ENCODE measurements around the gene CD109.

Gene CD109

GRCh38 chr6:73779943-73780342, 83.9 kb downstream of the CD109 start:
- DNase-seq (ENCODE audit: extremely low read depth, low read depth) = no peak
- TF ChIP-seq CTCF (IDR thresholded peaks at IDR 0.05; ENCODE audit: low read depth, low read length) = no peak

GRCh38 chr6:73782911-73783310, 86.9 kb downstream of the CD109 start:
- no peak for DNase-seq (ENCODE audit: extremely low read depth, low read depth)
- no peak for TF ChIP-seq CTCF (IDR thresholded peaks at IDR 0.05; ENCODE audit: low read depth, low read length)

- TF ChIP-seq CTCF (IDR thresholded peaks at IDR 0.05; ENCODE audit: low read depth, low read length) = no peak
- DNase-seq (ENCODE audit: extremely low read depth, low read depth) = no peak
These were observed 88.9 kb downstream of the CD109 start for GRCh38 chr6:73784726-73785505.

GRCh38 chr6:73790574-73790973, 94.6 kb downstream of the CD109 start:
- DNase-seq (ENCODE audit: extremely low read depth, low read depth) = no peak
- no peak for TF ChIP-seq CTCF (IDR thresholded peaks at IDR 0.05; ENCODE audit: low read depth, low read length)

DNA sequence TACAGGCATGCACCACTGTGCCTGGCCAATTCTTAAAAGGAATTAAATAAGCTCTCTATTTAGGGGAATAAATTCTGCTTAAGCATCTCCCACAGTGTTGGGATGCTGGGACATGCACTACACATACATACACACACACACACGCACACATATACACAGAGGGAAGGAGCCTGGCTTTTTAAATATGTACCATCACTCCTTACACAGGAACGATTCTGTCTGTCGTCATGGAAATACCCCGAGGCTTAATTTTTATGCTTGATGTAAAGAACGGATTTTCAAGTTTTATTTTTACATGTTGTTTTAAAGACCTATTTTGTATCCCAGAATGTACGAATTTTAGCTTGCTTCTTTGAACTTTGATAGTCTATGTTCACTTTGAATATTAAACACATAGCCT, 95.3 kb downstream of the CD109 start:
- DNase-seq (ENCODE audit: extremely low read depth, low read depth) = no peak
- no peak for TF ChIP-seq CTCF (IDR thresholded peaks at IDR 0.05; ENCODE audit: low read depth, low read length)

- TF ChIP-seq CTCF (IDR thresholded peaks at IDR 0.05; ENCODE audit: low read depth, low read length) = no peak
- DNase-seq (ENCODE audit: extremely low read depth, low read depth) = no peak
These were observed 96.7 kb downstream of the CD109 start for GRCh38 chr6:73792738-73793137.

DNA sequence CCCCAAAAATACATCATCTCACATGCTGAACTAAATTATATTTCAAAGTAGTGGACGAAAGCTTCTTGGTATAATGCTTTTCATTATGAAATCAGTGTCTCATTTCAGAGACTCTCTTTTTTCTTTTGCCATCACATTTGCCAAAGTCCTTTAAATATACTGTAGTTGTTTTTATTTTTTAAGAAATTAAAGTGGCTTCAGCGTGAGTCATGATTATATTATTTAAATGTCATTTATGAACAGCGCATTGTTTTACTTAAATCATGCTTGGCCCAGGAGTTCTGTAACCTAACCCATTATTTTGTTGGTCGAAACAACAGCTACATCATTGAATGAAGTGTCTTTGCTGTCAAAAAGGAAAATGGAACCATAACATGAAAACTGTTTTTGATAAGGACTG, 100.9 kb downstream of the CD109 start:
- no peak for DNase-seq (ENCODE audit: extremely low read depth, low read depth)
- TF ChIP-seq CTCF (IDR thresholded peaks at IDR 0.05; ENCODE audit: low read depth, low read length) = no peak

All from AG09319 (cell line).